Glutamatergic neuron (in vitro differentiated cells): ENCODE results near the gene HSD17B11. TPM values are rescaled to one million over a fixed set of nuclear protein-coding genes. Genes with fewer than 3 reads are reported as not detected.

Experiments
- DNase-seq: peaks from one replicate; pipeline ENCODE4 v3.0.0; 2022
- H3K27ac Mint-ChIP-seq: one replicate; pipeline ENCODE4 v1.8.0; 2020; ENCODE audit warnings: mild to moderate bottlenecking, mixed read lengths, inconsistent platforms; ENCODE audit not compliant: unreplicated experiment
- H3K27me3 Mint-ChIP-seq: one replicate; pipeline ENCODE4 v1.8.0; 2020; ENCODE audit warnings: mild to moderate bottlenecking, moderate library complexity, mixed read lengths, inconsistent platforms; ENCODE audit not compliant: unreplicated experiment
- H3K36me3 Mint-ChIP-seq: one replicate; pipeline ENCODE4 v1.8.0; 2020; ENCODE audit warnings: mild to moderate bottlenecking, mixed read lengths, inconsistent platforms; ENCODE audit not compliant: unreplicated experiment
- H3K4me1 Mint-ChIP-seq: one replicate; pipeline ENCODE4 v1.8.0; 2020; ENCODE audit warnings: mild to moderate bottlenecking, low read depth, mixed read lengths, inconsistent platforms; ENCODE audit not compliant: unreplicated experiment
- H3K4me3 Mint-ChIP-seq: one replicate; pipeline ENCODE4 v1.8.0; 2020; ENCODE audit warnings: mild to moderate bottlenecking, mixed read lengths, inconsistent platforms; ENCODE audit not compliant: unreplicated experiment
- H3K9me3 Mint-ChIP-seq: one replicate; pipeline ENCODE4 v1.8.0; 2020; ENCODE audit warnings: mild to moderate bottlenecking, moderate library complexity, mixed read lengths, inconsistent platforms; ENCODE audit not compliant: unreplicated experiment
- total RNA-seq: library from RNA; stranded (reverse); fragmentation: NEBNext Ultra II Directional; extraction: Animal tissue kit (Norgen Biotek cat#: 25700); gene quantifications from one replicate; pipeline ENCODE4 v1.2.1, GENCODE V29; 2021; ENCODE audit not compliant: unreplicated experiment
- TF ChIP-seq, protein P1 (sequence below): fragments of 200-600 bp; sonication (generic); IDR thresholded peaks from one replicate; pipeline ENCODE4 v1.5.0; 2021; ENCODE audit not compliant: partially characterized antibody, unreplicated experiment

The HSD17B11 gene
- total RNA-seq, 1 donor from 2014 or later, result 16.2 TPM

DNA sequence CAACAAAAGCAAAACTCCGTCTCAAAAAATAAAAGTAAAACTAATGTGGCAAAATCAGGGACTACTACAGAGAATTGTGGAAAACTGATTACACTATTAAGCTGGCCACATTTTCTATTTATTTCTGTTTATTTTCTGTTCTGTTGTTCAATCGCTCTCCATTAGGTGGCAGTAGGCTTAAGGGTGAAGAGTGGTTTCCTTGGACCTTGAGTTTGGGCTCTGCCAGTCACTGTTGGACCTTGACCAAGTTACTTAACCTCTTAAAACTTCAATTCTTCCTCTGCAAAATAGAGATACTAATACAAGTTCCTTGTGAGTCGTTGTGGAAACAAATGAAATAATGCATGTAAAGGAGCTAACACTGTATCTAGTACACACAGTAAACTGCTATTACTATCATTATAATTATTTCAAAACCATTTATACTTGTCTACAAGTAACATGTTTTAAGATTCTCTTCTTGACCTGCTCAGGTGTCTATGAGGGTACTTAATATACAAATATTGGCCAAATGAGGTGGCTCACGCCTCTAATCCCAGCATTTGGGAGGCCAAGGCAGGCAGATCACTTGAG, 15.2 kb downstream of the HSD17B11 start:
- no peaks in the 10 kb centered on the region for H3K4me1 Mint-ChIP-seq
- no peak overlapping the region for H3K4me3 Mint-ChIP-seq
- no peaks in the 10 kb centered on the region for H3K9me3 Mint-ChIP-seq
- H3K36me3 Mint-ChIP-seq, result no peaks in the 10 kb centered on the region
- H3K27me3 Mint-ChIP-seq, result no peaks in the 10 kb centered on the region
- TF ChIP-seq, protein P1, sequence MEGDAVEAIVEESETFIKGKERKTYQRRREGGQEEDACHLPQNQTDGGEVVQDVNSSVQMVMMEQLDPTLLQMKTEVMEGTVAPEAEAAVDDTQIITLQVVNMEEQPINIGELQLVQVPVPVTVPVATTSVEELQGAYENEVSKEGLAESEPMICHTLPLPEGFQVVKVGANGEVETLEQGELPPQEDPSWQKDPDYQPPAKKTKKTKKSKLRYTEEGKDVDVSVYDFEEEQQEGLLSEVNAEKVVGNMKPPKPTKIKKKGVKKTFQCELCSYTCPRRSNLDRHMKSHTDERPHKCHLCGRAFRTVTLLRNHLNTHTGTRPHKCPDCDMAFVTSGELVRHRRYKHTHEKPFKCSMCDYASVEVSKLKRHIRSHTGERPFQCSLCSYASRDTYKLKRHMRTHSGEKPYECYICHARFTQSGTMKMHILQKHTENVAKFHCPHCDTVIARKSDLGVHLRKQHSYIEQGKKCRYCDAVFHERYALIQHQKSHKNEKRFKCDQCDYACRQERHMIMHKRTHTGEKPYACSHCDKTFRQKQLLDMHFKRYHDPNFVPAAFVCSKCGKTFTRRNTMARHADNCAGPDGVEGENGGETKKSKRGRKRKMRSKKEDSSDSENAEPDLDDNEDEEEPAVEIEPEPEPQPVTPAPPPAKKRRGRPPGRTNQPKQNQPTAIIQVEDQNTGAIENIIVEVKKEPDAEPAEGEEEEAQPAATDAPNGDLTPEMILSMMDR, result peak; percentile 70
- no peak for DNase-seq
- no peak overlapping the region for H3K27ac Mint-ChIP-seq

DNA sequence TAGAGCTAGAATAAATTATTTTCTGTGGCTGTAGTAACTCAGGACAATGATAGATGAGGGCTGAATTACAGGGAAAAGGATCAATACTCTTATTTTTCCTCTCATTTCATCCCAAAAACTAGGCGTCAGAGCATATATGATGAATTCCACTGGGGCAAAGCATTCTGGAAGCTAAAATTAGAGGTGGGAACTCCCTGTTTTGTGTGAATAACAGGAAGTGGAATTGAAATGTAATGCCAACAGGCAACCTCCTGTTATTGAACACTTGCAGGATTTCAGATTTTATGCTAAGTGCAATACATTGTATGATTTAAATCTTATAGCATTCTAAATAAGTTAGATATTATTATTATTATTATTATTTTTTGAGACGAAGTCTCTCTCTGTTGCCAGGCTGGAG, 20.9 kb downstream of the HSD17B11 start:
- no peaks in the 10 kb centered on the region for H3K4me1 Mint-ChIP-seq
- H3K36me3 Mint-ChIP-seq, result peaks cover 8% of the 10 kb centered on the region
- no peak for DNase-seq
- H3K27ac Mint-ChIP-seq, result no peak overlapping the region
- H3K4me3 Mint-ChIP-seq, result no peak overlapping the region
- H3K27me3 Mint-ChIP-seq, result no peaks in the 10 kb centered on the region
- H3K9me3 Mint-ChIP-seq, result no peaks in the 10 kb centered on the region
- TF ChIP-seq, protein P1, result no peak

DNA sequence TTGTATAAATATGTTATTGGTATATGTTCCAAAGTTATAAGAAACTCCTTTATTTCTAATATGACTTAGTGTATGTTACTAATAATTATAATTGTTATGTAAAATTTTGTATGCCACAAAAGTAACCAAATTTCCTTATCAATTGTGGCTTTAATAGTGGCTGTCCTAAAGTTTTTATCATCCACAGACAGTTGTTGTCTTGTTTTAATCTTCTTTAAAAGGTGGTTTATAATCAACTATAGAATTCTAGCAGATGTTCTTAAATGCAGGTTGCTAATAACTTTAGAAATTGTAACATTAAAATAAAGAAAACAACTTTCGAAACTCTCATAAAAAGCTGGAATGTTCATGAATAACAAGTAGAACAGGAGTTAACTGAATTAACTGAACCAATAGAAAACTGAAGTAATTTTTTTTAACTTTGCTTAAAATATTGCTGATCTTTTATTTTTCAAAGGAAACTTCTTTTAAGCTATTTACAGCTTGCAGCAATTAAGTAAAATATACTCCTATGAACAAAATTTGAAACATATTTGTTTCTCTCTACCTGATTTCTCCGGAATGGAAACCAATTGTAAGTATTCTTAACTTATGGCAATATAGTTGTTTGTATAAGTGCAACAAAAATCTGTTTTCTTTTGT, 24.3 kb downstream of the HSD17B11 start:
- Mint-ChIP-seq H3K4me1 (no peaks in the 10 kb centered on the region), H3K4me3 (no peak overlapping the region), H3K27me3 (no peaks in the 10 kb centered on the region), H3K36me3 (peaks cover 8% of the 10 kb centered on the region), H3K9me3 (no peaks in the 10 kb centered on the region), H3K27ac (no peak overlapping the region)
- TF ChIP-seq, protein P1, result no peak
- DNase-seq, result no peak

DNA sequence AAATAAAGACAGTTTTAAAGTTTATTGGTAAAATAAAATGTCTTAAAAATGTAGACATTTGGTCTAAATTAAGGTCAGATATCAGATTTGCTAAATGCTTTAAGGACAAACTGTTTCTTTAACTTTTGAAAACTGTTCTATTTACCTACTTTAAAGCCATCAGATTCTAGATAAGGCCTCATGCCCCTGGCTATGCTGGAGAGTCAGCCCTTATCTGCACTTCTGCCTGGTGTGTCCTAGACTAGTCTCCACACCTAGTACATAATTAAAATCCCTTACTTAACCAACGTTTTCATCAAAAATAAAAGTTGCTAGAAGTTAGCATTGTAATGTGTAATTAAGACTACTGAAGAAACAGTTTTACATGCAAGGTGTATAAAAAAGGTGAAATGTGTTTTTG, 25.6 kb downstream of the HSD17B11 start:
- TF ChIP-seq, protein P1, result no peak
- Mint-ChIP-seq H3K36me3 (peaks cover 8% of the 10 kb centered on the region), H3K4me1 (no peaks in the 10 kb centered on the region)

DNA sequence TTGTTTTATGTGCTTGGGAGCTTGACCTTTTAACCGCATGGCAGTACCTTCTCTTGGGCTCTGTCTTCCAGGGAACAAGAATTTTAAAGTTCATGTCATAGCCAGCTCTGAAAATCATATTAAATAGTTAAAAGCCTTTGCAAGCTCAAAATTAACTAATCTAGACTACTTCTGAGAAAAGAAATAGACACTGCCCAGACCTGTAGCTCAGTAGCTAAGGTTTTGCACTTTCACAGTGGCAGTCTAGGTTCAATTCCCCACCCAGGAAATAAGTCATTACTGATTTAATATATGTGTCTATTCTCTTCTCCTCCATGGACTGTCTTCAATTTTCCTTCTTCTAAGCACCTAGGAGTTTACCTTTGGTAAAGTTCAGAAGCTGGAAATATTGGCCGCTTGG, 27.4 kb downstream of the HSD17B11 start:
- no peaks in the 10 kb centered on the region for H3K9me3 Mint-ChIP-seq
- peaks cover 8% of the 10 kb centered on the region for H3K36me3 Mint-ChIP-seq
- H3K4me1 Mint-ChIP-seq, result peaks cover 2% of the 10 kb centered on the region
- no peaks in the 10 kb centered on the region for H3K27me3 Mint-ChIP-seq
- H3K4me3 Mint-ChIP-seq, result no peak overlapping the region
- TF ChIP-seq, protein P1, result no peak
- no peak for DNase-seq
- no peak overlapping the region for H3K27ac Mint-ChIP-seq

More for the DNA sequence above, 25.6 kb downstream of the HSD17B11 start:
- H3K4me3 Mint-ChIP-seq, result no peak overlapping the region
- H3K9me3 Mint-ChIP-seq, result no peaks in the 10 kb centered on the region
- H3K27ac Mint-ChIP-seq, result no peak overlapping the region
- H3K27me3 Mint-ChIP-seq, result no peaks in the 10 kb centered on the region
- DNase-seq, result no peak
